ENCODE data around the gene LLCFC1.

The LLCFC1 gene

GRCh38 chr7:142894985-142895593 is 44.2 kb upstream of the LLCFC1 start:
- TF ChIP-seq CTCF (IDR thresholded peaks at IDR 0.05; ENCODE audit: borderline replicate concordance, control extremely low read depth, extremely low read depth, insufficient read depth, missing control alignments): no peak
- in situ Hi-C loops (cut with MboI; ENCODE audit: low sequenced_read_pairs, unreplicated experiment): no loop called here
- no peak for DNase-seq (ENCODE audit: low spot score)

DNA sequence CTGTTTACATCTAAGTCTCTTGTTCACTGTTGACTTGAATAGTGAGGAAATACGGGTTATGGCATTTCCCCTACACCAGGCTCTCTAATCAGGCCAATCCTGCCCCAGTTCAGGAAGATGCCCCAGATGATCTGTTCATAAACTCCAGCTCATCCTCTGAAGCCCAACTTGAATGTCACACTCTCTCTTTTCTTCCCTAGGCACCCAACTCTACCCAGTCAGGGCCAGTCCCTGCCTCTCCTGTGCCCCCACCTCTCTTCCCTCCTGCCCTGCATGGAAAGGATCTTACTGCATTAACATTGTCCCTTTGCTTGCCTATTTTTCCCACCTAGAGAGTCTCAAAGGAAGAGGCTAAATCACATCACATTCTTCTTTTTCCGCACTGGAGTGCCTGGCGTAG is 43.1 kb upstream of the LLCFC1 start:
- in situ Hi-C loops (cut with MboI; ENCODE audit: low sequenced_read_pairs, unreplicated experiment): no loop called here
- TF ChIP-seq CTCF (IDR thresholded peaks at IDR 0.05; ENCODE audit: borderline replicate concordance, control extremely low read depth, extremely low read depth, insufficient read depth, missing control alignments): no peak
- no peak for DNase-seq (ENCODE audit: low spot score)

GRCh38 chr7:142896741-142897379 is 42.4 kb upstream of the LLCFC1 start:
- in situ Hi-C loops (cut with MboI; ENCODE audit: low sequenced_read_pairs, unreplicated experiment): no loop called here
- no peak for TF ChIP-seq CTCF (IDR thresholded peaks at IDR 0.05; ENCODE audit: borderline replicate concordance, control extremely low read depth, extremely low read depth, insufficient read depth, missing control alignments)

DNA sequence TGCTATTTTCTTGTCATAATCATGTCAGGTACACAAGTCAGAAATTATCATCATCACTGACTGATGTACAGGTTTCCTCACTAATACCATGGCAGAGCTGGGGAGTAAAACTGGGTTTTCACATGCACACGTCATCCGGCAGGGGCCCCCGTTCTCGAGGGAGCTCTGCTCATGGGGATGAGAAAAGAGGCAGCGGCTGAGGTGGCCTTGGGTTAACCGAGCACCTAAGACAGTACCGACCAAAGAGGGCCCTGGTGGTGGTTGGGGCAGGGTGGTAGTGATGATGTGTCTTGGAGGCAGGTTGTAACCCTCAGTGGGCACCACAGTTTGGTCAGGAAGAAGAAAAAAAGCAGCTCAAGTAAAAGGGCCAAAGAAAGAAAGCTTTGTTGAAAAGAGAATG is 41.6 kb upstream of the LLCFC1 start:
- no peak for DNase-seq (ENCODE audit: low spot score)
- no peak for TF ChIP-seq CTCF (IDR thresholded peaks at IDR 0.05; ENCODE audit: borderline replicate concordance, control extremely low read depth, extremely low read depth, insufficient read depth, missing control alignments)
- in situ Hi-C loops (cut with MboI; ENCODE audit: low sequenced_read_pairs, unreplicated experiment): no loop called here

More at GRCh38 chr7:142896741-142897379, 42.4 kb upstream of the LLCFC1 start:
- DNase-seq (ENCODE audit: low spot score): no peak

DNA sequence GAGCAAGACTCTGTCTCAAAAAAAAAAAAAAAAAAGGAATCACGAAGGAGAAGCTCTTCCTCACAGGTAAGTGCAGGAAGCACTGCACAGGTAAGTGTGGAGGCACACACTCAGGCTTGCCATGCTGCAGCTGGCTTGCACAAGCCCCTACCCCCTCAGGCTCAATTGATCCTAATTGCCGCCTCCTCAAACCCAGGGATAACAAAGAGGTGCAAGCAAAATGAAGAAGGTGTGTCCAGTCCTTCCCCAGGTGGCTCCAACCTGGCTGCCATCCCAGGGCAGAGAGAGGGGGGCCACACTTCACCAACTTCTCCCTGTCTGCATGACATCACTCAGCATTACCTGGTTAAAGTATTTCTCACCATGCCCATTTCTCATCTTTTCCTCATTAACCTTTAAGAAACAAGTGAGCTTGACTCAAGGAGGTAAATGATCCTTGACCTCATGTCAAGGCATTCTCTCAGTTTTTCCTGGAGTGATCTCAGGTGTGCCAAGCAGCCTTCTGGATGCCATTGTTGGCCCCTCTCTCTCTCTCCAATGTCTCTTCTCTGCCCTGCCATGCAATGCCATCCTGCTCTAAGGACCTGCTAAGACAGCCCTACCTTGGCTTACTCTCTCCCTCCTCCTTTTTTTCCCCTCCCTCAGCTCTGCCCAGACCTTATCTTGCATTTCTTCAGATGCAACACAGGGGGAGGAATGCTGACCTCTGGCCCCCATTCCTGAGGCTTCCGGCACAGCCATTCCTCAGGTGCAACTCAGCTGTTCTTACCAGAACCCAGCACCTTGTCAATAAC is 40.7 kb upstream of the LLCFC1 start:
- in situ Hi-C loops (cut with MboI; ENCODE audit: low sequenced_read_pairs, unreplicated experiment): no loop called here
- TF ChIP-seq CTCF (IDR thresholded peaks at IDR 0.05; ENCODE audit: borderline replicate concordance, control extremely low read depth, extremely low read depth, insufficient read depth, missing control alignments): no peak
- DNase-seq (ENCODE audit: low spot score): no peak

GRCh38 chr7:142899661-142900060 is 39.6 kb upstream of the LLCFC1 start:
- DNase-seq (ENCODE audit: low spot score): no peak
- in situ Hi-C loops (cut with MboI; ENCODE audit: low sequenced_read_pairs, unreplicated experiment): no loop called here
- no peak for TF ChIP-seq CTCF (IDR thresholded peaks at IDR 0.05; ENCODE audit: borderline replicate concordance, control extremely low read depth, extremely low read depth, insufficient read depth, missing control alignments)
